Panc1 (cell line): ENCODE measurements around the gene CERKL. TPM values are rescaled to one million over a fixed set of nuclear protein-coding genes. Genes with fewer than 3 reads are reported as not detected.

Source experiments
- ATAC-seq: fragments of 200-7000 bp; cut with Tn5 transposase; 2 replicates; pipeline ENCODE4 v1.9.1; 2020; ENCODE audit warnings: mild to moderate bottlenecking, moderate library complexity
- BruUV-seq: library from RNA; stranded (reverse); fragments of 400-500 nt; replicated peaks from 2 replicates; lab custom pipeline; 2021; lab: Mats Ljungman, UMichigan
- CTCF ChIA-PET: fragments of 300-600 bp; sonication (Branson Sonifier 250); formaldehyde crosslinking; loops from one replicate; lab custom pipeline; 2022; ENCODE audit warnings: antibody characterized with exemption; lab: Charles Lee
- POLR2A ChIA-PET: fragments of 300-600 bp; sonication (Branson Sonifier 250); formaldehyde crosslinking; loops from one replicate; lab custom pipeline; 2022; ENCODE audit warnings: antibody characterized with exemption; lab: Charles Lee
- DNase-seq: peaks from one replicate; pipeline ENCODE4 v3.0.0-alpha.2; 2010; ENCODE audit warnings: low read depth, low spot score
- H3K27ac ChIP-seq: 2 replicates; pipeline ENCODE4 v1.5.1; 2011; ENCODE audit warnings: mild to moderate bottlenecking, low read length, inconsistent platforms
- H3K27me3 ChIP-seq: fragments of 200-500 bp; sonication (Bioruptor generic); 2 replicates; pipeline ENCODE4 v1.6.0; 2014; ENCODE audit warnings: low read length, inconsistent platforms; ENCODE audit not compliant: control insufficient read depth, insufficient read depth
- H3K36me3 ChIP-seq: fragments of 200-500 bp; sonication (Bioruptor generic); 2 replicates; pipeline ENCODE4 v1.5.1; 2014; ENCODE audit warnings: inconsistent platforms, mild to moderate bottlenecking, low read length, moderate library complexity; ENCODE audit not compliant: control insufficient read depth, insufficient read depth
- H3K4me1 ChIP-seq: 2 replicates; pipeline ENCODE4 v1.5.1; 2011; ENCODE audit warnings: inconsistent platforms, mild to moderate bottlenecking, low read length, moderate library complexity; ENCODE audit not compliant: control insufficient read depth, insufficient read depth
- H3K4me3 ChIP-seq, 2 experiments: 2 replicates each; pipeline ENCODE4 v1.5.1; 2011 to 2012; ENCODE audit warnings: low read depth in 2 of 2, low read length in 2 of 2, mild to moderate bottlenecking in 2 of 2, inconsistent platforms in 1 of 2, moderate library complexity in 1 of 2
- H3K9me3 ChIP-seq: fragments of 200-500 bp; sonication (Bioruptor generic); 2 replicates; pipeline ENCODE4 v1.5.1; 2014; ENCODE audit warnings: low read depth, mild to moderate bottlenecking, inconsistent platforms, low read length, moderate library complexity; ENCODE audit not compliant: control insufficient read depth, insufficient read depth
- CTCF ChIP-seq: fragments of 450-650 bp; IDR thresholded peaks from 2 replicates; pipeline ENCODE4 v1.5.1; 2017; ENCODE audit warnings: mild to moderate bottlenecking
- POLR2AphosphoS5 ChIP-seq: IDR thresholded peaks from 2 replicates; pipeline ENCODE4 v1.6.1; 2012; ENCODE audit warnings: mild to moderate bottlenecking, low read depth, low read length, moderate library complexity
- REST ChIP-seq, 2 experiments: IDR thresholded peaks; 2 replicates each; pipeline ENCODE4 v1.6.1; 2011 to 2012; ENCODE audit warnings: low read depth in 2 of 2, control low read depth in 1 of 2, low read length in 1 of 2, mild to moderate bottlenecking in 1 of 2, moderate library complexity in 1 of 2; ENCODE audit not compliant: insufficient read depth in 1 of 2
- SIN3A ChIP-seq: IDR thresholded peaks from 2 replicates; pipeline ENCODE4 v1.6.1; 2012; ENCODE audit warnings: low read depth, mild to moderate bottlenecking, low read length, moderate library complexity, borderline replicate concordance; ENCODE audit not compliant: insufficient read depth
- TCF7L2 ChIP-seq: IDR thresholded peaks from 2 replicates; pipeline ENCODE4 v1.6.1; 2011; ENCODE audit warnings: mild to moderate bottlenecking, low read depth, low read length, inconsistent platforms
- in situ Hi-C: cut with HindIII; loops from 2 replicates; pipeline ENCODE4 v1.10.0; 2016; ENCODE audit warnings: low sequenced_read_pairs, low pct_unique_long_range_greater_than_20kb
- intact Hi-C: fragments of 100-400 bp; cut with micrococcal nuclease; formaldehyde crosslinking; loops from one replicate; pipeline ENCODE4 v1.10.0; 2022; ENCODE audit not compliant: unreplicated experiment
- total RNA-seq: library from RNA; stranded (reverse); gene quantifications from one replicate; pipeline ENCODE4 v1.2.1, GENCODE V29; 2021; ENCODE audit not compliant: unreplicated experiment

The CERKL gene
- total RNA-seq, 1 experiment from 2014 or later, result 0.87 TPM

- ChIA-PET POLR2A (no interaction called here), CTCF (no interaction called here)
- H3K4me1 ChIP-seq, result no peaks in the 10 kb centered on the region
- intact Hi-C loops (no loop called here), in situ Hi-C loops (no loop called here)
- no peaks in the 10 kb centered on the region for H3K27me3 ChIP-seq
- no peak for TF ChIP-seq SIN3A
- no peak for TF ChIP-seq REST (IDR thresholded peaks at IDR 0.05; ENCODE audit: insufficient read depth in 1 of 2, low read depth in 2 of 2, low read length in 1 of 2)
- TF ChIP-seq TCF7L2, result no peak
- no peak overlapping the region for H3K4me3 ChIP-seq
- no peak for DNase-seq
- ATAC-seq, result no peak
- H3K36me3 ChIP-seq, result no peaks in the 10 kb centered on the region
- no TSS peak for BruUV-seq
- no peaks in the 10 kb centered on the region for H3K9me3 ChIP-seq
- no peak overlapping the region for H3K27ac ChIP-seq
Observed at GRCh38 chr2:181694271-181694670, 37.4 kb upstream of the CERKL start.

- Histone ChIP-seq H3K27me3 (no peaks in the 10 kb centered on the region), H3K9me3 (no peaks in the 10 kb centered on the region), H3K4me1 (no peaks in the 10 kb centered on the region), H3K4me3 (no peak overlapping the region), H3K27ac (no peak overlapping the region), H3K36me3 (no peaks in the 10 kb centered on the region)
- BruUV-seq, result no TSS peak
- in situ Hi-C loops (no loop called here), intact Hi-C loops (no loop called here)
- ATAC-seq, result no peak
- POLR2A ChIA-PET, result no interaction called here
- no peak for DNase-seq
- TF ChIP-seq CTCF (no peak), SIN3A (no peak), TCF7L2 (no peak), POLR2AphosphoS5 (no peak), REST (IDR thresholded peaks at IDR 0.05; ENCODE audit: insufficient read depth in 1 of 2, low read depth in 2 of 2, low read length in 1 of 2) (no peak)
- CTCF ChIA-PET, result no interaction called here
Observed at GRCh38 chr2:181690860-181691259, 34.0 kb upstream of the CERKL start.
